Limb (tissue), 2 donors: Measurements from ENCODE around the gene ROBO1.
"Not testable (repeated sequence)": the region's sequence is repeated elsewhere in the genome, so short reads cannot be mapped to it uniquely, and the experiment has no call there.

ENCODE experiments used
- DNase-seq, 2 donors: peaks; one replicate each; pipeline ENCODE4 v3.0.0-alpha.2; 2016; ENCODE audit errors: extremely low spot score in 2 of 2

Gene ROBO1

DNA sequence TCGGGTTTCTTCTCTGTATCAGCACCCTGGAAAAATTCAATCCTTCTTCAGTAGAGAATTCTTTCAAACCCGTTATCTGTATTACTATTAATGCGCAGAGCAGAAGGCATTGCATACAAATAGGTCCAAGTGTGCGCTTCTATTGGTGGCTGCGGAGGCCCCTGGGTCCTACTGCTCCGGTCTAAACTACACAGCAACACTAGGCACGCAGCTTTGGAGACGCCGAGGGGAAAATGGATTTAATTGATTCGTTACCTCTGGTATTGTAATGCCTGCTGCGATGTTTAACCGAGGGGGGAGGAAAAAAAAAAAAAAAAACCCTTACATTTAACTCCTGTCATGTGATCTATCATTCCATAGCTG, at the start of gene ROBO1:
TSS of gene ROBO1 (minus strand) at position 94 of the 363 bp plus-strand sequence.
- DNase-seq = peak; percentile 51 to 53

DNA sequence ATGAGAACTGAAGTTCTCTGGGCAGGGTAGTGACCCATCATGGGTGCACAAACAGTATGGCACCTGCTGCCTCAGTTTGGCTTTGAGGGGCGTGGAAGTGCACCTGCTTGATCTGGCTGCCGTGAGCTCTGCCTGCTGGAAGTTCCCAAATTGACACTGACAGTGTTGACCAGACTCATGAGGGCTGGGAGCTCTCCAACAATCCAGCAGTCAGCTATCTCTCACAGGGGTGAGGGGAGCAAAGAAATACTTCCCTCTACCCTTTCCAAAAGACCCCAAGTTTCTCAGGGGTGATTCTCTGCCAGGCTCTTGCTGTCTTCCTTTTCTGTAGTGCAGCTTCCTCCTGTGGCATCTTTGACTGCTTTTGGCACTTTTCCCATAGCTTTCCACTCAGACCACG, 49.4 kb upstream of the ROBO1 start:
- no peak for DNase-seq

DNA sequence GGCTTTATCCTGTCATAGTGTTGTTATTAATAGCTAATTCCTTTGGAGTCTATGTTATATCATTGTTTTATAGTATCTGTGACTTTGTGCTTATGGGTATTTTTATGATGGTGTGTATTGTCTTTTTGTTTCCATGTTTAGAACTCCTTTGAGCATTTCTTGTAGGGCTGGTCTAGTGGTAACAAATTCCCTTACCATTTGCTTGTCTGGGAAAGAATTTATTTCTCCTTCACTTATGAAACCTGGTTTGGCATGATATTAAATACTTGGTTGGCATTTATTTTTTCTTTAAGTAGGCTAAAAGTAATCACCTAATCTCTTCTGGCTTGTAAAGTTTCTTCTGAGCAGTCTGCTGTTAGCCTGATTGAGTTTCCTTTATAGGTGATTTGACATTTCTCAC, 47.7 kb upstream of the ROBO1 start:
- no peak for DNase-seq

DNA sequence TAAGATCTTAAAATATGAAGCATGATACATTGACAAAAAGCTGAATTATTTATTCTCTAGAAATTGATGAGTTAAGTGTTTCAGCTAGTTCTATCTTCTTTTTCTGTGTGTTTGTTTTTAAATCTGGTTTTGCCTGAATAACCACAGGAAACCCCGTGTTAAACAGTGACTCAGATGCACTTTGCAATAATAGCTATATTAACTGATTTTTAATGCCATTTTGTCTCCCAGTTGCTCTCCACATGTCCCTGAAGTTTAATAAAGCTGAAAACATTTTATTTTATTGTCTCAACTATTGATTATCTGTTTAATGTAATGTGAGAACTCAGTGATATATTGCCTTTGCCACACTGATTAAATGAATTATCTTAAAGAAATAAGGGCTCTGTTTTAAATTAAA, 42.8 kb upstream of the ROBO1 start:
- no peak for DNase-seq

DNA sequence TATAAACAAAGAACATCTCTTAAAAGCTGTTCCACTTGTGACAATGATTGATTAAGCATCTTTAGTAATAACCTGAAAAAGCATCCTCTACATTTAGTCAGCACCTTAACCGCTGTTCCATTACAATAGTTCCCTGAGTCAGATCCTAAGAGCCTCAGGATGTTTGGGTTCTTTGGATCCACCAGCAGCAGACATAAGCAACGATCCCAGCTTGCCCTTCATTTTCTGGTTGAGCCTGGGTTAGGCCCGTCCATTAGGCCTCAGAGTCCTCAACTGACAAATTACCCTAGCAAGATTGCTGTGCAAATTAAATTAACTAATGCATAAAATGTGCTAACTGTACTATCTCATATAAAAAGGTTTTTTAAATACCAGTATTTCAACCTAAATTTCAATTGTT, 42.3 kb upstream of the ROBO1 start:
- no peak for DNase-seq

DNA sequence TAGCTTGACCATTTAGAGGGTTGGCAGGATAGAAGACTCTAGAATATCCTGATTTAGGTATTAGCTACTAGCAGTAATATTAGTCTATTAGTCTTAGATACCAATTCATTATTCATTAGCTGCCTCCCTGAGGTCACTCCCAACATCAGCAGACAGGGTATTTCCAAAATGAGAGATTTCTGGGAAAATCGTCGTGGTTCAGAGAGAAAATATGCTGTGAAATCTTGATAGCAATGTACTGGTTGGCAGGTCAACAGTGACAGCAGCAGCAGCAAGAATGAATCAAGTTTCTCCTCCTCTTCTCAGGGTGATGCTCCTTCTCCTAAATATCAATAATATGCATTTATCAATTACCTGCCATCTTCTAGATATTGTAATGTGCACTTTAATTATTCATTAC, 41.3 kb upstream of the ROBO1 start:
- no peak for DNase-seq

DNA sequence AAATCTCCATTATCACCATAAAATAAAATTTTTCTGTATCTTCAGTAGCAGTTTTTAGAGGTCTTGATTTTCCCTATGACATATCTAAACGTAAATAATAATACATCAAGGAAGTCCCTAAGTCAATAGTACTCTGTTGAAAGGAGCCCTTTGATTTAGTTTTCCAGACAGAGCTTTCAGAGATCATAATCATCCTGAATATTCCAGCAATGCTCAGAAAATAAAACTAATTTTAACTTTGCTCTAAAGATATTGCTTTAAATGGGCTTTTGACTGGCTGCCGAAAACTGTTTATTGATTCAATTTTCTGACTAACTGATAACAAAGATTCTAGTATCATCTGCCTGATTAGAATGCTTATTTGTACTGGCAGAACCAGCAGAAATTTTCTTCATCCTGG, 40.7 kb upstream of the ROBO1 start:
- DNase-seq = no peak

DNA sequence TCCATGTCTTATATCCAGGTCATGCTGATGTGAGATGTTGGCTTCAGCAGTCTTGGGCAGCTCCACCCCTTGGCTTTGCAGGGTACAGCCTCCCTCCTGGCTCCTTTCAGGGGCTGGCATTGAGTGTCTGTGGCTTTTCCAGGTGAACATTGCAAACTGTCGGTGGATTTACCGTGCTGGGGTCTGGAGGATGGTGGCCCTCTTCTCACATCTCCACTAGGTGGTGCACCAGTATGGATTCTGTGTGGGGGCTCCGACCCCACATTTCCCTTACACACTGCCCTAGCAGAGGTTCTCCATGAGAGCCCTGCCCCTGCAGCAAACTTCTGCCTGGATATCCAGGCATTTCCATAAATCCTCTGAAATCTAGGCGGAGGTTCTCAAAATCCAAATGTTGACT, 22.4 kb upstream of the ROBO1 start:
- not testable (repeated sequence) for DNase-seq

DNA sequence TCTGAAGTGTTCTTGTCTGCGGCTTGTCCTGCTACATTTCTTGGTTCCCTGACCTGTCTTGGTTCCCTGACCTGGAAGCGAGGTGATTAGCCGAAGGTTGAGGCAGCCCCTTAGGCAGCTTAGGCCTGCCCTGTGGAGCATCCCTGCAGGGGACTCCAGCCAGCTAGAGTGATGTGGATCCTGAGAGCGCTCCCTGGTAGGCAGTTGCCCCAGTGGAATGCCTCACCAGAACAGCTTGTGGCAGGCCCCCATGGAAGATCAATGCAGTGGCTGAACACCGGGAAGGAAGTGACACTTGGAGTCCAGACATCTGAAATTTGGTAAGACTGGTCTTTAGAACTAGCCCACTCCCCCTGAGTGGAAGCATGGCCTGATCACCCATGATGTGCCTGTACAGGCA, 5.5 kb upstream of the ROBO1 start:
- no peak for DNase-seq

DNA sequence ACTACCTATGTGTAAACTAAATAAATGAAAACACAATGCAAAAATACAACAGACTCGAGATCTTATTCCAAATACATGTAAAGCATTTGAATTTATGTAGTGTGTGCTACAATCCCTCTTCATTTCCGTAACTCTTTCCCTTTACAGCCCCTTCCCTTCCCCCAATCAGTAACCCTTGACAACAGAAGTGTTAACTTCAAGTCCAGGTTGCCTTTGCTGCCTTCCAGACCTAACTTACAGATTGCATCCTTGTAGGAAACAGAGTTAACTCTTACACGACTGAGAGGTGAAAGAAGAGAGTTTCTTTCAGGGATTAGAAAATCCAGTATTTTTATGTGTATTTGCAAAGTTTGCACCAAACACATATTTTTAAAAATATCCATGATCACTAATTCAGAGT, 1.4 kb upstream of the ROBO1 start:
- no peak for DNase-seq

DNA sequence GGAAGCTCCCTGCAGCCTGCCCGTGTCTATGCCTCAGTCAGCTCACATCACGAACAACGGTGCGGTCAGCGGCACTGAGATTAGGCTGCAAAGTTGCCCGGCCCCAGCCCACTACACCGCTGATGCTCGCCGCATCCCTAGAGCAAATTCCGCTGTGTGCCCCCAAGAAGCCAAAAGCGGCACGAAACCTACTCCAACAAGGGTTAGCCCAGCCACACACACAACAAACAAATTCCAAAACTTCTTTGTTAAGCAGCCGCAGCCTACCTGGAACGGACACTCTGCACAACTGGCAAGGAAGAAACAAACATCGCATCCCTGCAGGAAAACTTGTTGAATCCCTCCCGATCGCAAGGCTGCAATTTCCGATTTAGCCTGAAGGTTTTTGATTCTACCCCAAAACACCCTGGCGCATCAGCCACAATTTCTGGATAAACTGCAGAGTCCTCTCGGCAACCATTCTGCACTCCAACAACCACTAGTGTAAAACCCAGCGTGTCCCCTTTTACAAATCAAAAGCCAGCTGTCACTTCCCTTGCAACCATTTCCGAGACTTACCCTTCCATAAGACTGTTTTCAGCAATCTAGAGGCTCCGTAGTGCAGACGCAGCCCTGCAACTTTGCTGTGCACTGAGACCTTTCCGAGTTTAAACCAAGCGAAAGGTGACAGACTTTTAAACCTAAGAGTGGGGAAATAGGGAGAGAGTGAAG, 449 bp downstream of the ROBO1 start:
- DNase-seq = peak; percentile 39 to 51

DNA sequence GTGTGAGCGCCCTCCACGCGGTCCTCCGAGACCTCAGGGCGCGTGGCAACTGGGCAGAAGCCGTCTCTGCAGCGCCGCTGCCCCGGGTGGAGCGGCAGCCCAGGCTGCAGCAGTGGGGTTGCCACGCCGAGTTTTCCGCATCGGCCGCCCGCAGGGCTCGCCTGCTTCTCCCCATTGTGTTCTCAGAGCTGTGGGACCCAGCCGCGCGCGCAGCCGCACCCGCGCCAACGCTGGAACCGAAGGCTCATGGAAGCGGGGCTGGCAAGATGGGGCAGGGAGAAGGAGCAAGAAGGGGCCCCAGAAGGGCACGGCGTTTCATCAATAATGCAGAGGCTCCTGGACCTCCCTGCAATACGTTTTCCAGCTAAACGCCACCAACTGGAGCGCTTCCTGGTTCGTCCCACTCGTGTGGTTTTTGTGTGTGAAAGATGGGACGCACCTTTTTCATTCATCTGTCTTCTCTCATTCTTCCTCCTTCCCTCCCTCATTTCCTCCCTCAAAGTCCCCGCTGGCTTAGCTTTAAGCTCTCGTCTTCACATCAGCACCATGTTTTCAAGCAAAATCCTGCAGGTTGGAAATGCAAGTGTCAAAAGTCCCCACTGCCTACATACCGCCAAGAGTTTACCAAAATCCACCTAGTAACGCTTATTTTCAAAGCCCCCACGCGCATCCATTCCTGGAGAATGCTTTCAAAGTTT, 1.2 kb downstream of the ROBO1 start:
- peak in 1 of 2 donors; percentile 60 for DNase-seq

DNA sequence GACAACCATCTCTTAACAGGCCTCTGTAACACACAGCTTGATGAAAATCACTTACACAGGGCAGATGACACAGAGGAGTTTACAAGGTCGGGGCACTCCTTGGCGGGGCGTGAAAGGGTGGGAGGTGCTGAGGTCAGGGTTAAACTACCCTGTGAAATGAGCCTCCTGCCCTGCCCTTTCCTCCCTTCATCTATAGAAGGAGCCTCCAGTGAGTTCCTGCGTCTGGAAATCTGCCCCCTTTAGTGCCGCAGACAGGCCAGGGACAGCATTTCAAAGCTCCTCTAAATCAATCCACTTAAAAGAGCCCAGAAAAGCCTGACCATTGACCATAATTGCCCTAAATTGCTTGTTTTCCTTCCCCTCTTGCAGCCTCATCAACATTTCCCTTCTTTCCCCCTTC, 1.9 kb downstream of the ROBO1 start:
- no peak for DNase-seq

DNA sequence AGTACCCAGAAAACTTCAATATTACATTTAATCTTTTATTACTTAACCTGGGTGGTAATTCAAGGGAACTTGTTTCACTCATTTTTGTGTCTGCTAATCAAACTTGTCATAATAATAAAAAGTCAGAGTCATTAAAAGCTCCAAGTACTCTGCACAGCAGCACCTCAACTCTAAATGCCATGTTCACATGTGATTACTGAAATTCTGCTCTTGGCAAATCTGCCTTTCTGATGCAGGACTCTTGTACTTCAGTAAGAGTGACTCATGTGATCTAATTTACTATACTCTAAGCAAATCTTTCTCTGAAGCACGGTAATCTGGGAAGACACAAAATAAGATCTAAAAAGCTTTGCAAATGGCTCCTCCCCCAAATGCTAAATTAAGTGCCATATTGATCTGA, 6.4 kb downstream of the ROBO1 start:
- DNase-seq = no peak

DNA sequence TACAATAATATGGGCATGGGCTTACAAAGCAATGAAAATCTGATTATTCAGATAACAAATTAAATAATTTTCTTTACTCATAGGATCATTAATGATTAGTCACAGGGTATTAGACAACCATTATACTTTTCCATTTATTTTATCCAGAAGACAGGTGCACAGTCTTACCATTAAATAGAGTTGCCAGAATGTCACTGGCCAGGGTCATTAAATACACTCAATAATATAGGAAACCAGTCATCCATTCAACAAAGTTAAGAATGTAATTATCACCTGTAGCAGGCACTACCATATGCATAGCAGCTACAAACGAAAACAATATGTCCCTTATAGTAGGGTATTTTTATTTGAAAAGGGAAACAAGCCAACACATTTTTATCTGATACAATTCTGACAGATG, 16.1 kb downstream of the ROBO1 start:
- no peak for DNase-seq

DNA sequence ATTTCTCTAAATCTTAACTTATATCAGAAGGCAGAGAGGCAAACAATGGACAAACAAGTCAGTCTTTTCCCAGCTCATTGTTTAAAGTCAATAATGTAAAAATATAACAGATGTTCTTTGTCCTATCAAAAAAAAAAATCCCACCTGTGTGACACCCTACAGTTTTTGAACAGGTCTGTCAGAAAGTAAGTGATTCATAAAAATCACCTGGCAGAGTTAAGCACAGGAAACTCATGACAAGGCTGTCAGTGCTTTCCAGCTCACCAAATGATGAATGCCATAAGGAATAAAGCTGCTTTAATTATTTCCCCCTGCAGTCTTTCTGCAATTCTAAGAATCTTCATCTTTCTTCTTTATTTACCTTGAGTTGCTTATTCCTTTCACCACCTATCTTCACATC, 30.3 kb downstream of the ROBO1 start:
- DNase-seq = no peak

DNA sequence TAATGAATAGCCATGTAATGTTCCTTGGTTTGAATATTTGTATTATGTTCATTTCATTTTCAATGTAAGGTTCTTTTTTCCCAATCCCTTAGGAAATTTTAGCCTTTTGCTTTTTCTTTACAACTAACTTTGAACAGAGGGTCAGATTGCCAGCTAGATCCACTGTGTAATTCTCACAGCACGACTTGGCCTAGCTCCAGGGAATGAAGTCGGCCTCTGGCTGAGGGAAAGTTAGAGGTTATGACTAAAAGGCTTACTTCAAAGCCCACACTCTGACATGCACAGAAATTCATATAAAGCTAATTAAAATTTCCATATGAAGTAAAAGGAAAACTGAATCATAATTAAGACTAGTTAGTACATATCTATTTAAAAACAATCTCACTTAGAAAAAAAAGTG, 38.7 kb downstream of the ROBO1 start:
- DNase-seq = peak; percentile 60 to 63

DNA sequence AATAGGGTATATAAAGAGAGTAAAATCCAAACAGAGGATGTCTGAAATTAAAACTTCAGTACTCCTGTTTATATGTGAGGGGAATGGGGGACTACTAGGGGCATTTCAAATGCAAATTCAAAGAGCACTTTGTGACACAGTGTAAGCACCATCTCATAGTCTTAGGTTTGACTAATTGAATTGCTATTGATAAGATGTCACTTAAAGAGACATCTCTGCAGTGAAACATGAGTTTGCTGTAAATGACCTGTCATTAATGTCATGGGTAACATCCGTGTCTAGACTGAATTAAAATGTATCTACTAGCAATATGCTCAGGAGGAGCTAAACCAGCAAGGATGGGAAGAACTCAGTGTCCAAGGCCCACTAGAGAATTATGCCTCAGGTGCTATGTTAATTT, 41.0 kb downstream of the ROBO1 start:
- DNase-seq = no peak

DNA sequence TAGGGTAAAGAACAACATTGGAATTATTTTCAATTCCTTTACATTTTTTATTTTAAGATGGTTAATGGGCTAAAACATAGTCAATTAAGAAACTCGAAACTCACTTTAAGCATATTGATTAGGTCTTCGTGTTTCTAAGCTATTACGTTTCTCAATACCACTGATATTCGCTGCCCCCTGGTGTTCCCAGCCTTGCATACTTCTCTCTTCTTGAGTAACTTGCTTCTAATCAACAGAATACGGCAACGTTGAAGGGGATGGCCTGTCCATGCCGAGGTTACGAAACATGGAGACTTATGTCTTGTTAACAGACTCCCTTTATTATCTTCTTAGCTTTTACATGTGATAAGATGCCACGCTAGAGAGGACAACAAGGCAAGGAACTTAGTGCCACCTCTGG, 43.6 kb downstream of the ROBO1 start:
- DNase-seq = no peak

DNA sequence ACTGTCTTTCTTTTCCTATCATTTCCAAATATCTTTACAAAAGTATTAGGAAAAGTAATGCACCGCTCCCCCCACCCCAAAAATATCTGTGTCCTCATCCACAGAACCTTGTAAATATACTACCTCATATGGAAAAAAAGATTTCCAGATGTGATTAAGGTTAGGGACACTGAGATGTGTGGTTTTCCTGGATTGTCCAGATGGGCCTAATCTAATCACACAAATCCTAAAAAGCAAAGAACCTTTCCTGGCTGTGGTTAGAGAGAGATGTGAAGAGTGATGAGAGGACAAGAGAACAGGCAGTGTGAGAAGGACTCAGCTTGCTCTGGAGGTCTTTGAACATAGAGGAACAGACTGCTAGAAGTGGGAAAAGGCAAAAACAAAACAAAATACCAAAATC, 77.7 kb downstream of the ROBO1 start:
- no peak for DNase-seq

DNA sequence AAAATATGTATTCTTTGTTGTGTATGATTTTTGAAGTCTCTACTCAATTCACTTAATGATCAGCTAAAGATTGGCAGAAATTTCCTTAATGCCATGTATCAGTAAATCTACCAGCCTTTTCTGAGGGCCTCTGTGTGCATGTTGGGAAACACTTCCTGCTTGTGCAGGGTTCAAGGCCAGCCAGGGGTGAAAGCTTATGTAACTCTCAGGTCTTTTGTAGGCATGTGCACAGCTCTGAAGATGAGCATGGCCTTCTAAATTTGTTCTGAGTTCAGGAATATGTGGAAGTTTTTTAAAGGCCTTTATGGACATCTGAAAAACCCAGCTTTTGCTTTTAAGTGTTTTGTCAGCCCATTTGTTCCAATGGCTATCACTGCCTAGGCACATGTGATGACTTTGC, 82.7 kb downstream of the ROBO1 start:
- DNase-seq = no peak

DNA sequence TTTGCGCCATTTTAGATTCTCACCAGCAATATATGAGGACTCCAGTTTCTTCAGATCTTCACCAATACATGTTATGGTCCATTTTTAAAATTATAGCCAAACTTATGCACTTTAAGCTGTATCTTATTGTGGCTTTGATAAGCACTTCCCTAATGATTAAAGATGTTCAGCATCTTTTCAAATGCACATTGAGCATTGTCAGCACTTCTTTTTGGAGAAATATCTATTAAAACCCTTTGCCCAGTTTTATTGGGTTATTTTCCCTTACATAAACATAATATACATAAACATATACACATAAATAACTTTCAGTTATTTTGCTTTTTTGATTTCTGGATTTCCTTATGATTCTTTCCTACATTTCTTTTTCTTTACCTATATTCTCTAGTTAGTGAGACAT, 83.8 kb downstream of the ROBO1 start:
- no peak for DNase-seq

DNA sequence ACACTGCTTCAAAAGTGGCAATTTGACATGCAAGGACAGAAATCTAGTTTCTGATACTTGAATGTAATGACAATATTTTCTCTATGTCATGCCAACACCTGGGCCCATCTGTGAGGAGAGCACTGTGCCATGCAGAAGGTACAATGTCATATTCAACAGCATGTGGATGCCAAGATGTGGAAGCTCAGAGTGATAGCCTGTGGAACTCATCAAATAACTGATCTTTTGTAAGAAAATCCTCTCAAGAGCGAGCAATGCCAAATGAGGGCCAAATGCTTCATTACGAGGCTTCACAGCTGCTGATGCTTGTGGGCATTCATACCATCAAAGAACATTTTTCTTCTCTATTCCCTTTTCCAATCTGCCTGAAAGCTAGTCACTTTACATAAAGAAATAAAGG, 95.1 kb downstream of the ROBO1 start:
- no peak for DNase-seq

DNA sequence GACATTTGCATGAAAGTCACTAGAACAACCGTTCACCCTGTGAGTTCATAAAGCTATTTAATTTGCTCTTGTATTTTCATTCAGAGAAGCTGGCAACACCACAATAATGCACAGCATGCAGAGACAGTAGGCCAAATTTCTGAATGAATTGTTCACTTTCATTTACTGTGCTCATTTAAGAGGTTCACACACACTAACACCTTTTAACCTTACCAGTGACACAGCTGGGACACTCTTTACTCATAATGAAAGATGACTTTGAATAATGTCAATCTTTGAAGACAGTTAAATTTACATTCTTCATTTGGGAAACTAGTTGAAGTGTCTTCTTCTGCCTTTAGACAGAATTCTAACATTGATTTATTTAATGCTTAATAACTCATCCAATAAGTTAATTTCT, 95.7 kb downstream of the ROBO1 start:
- no peak for DNase-seq
